ENCODE results near the gene CIAO2B. TPM values are rescaled to one million over a fixed set of nuclear protein-coding genes. Genes with fewer than 3 reads are reported as not detected.
A peak's percentile ranks its signal among the peaks of the same experiment; 100 is the strongest.

Gene CIAO2B
- total and polyA plus RNA-seq, 2 donors (not counting 3 experiments of a cell fraction or from before 2014, with no cell fraction given), result 78.7 to 314 TPM

DNA sequence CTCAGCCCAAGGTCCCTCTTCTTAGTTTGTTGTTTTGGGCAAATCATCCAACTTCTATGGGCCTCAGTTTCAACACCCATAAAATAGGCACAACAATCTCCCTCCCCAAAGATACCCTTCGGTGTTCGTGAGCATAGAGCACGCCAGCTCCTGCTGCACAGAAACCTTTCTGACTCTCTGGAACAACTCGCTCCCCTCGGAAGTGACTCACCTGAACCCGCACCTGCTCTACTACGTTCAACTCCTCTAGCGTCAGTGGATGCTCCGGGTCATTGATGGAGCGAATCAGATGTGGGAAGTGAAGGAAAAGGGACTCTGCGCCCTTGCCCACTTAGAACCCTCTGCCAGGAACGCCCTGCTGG lies 445 bp downstream of the CIAO2B start:
- no peaks in the 10 kb centered on the region for H3K36me3 ChIP-seq (ENCODE audit: control insufficient read depth in 2 of 2, extremely low read depth in 1 of 2, insufficient read depth in 2 of 2, low read length in 2 of 2)
- POLR2A ChIA-PET, result interaction anchor here (1.6 kb wide), 1 partner anchor 61 kb away, joined by 3 read pairs; no protein-coding TSS in a partner anchor
- no peaks in the 10 kb centered on the region for H3K9me3 ChIP-seq (replicated peaks; ENCODE audit: control insufficient read depth, insufficient read depth, low read length)
- intact Hi-C loops (cut with micrococcal nuclease), result no loop called here
- H3K9ac ChIP-seq (replicated peaks; ENCODE audit: extremely low read depth, insufficient read depth, low read length), result peak overlapping the region; percentile 79
- dilution Hi-C loops (cut with MboI; ENCODE audit: extremely low pct_ligation_motif_present, low sequenced_read_pairs), result no loop called here
- peak overlapping the region; percentile 22 to 88 (median 83) for H3K4me3 ChIP-seq (replicated peaks in 1 of 3; ENCODE audit: insufficient read depth in 1 of 3, low read depth in 1 of 3, low read length in 3 of 3)
- H3K27ac ChIP-seq (ENCODE audit: insufficient read depth, low read depth, low read length), result peak overlapping the region; percentile 67
- peaks cover 7% of the 10 kb centered on the region for H3K4me1 ChIP-seq (ENCODE audit: control insufficient read depth, extremely low read depth, insufficient read depth, low read length)
- no peaks in the 10 kb centered on the region for H3K27me3 ChIP-seq (ENCODE audit: control insufficient read depth in 2 of 2, insufficient read depth in 2 of 2, low read length in 2 of 2)
- DNase-seq (ENCODE audit: low read depth, low spot score) (no peak), FAIRE-seq (peak; percentile 60)
- H4K20me1 ChIP-seq (replicated peaks; ENCODE audit: control insufficient read depth, extremely low read depth, insufficient read depth, low read length), result no peaks in the 10 kb centered on the region
- TF ChIP-seq, protein P1, sequence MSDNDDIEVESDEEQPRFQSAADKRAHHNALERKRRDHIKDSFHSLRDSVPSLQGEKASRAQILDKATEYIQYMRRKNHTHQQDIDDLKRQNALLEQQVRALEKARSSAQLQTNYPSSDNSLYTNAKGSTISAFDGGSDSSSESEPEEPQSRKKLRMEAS (IDR thresholded peaks at IDR 0.05; ENCODE audit: insufficient read depth, insufficient read length), result no peak
- TF ChIP-seq, protein P2, sequence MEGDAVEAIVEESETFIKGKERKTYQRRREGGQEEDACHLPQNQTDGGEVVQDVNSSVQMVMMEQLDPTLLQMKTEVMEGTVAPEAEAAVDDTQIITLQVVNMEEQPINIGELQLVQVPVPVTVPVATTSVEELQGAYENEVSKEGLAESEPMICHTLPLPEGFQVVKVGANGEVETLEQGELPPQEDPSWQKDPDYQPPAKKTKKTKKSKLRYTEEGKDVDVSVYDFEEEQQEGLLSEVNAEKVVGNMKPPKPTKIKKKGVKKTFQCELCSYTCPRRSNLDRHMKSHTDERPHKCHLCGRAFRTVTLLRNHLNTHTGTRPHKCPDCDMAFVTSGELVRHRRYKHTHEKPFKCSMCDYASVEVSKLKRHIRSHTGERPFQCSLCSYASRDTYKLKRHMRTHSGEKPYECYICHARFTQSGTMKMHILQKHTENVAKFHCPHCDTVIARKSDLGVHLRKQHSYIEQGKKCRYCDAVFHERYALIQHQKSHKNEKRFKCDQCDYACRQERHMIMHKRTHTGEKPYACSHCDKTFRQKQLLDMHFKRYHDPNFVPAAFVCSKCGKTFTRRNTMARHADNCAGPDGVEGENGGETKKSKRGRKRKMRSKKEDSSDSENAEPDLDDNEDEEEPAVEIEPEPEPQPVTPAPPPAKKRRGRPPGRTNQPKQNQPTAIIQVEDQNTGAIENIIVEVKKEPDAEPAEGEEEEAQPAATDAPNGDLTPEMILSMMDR (IDR thresholded peaks at IDR 0.05; ENCODE audit: extremely low read depth in 1 of 2, insufficient read depth in 1 of 2, low read depth in 1 of 2, low read length in 2 of 2), result no peak
- no peak for TF ChIP-seq GATA2 (IDR thresholded peaks at IDR 0.05; ENCODE audit: insufficient read depth, insufficient read length, low read depth, low read length)
- TF ChIP-seq POLR2AphosphoS5 (IDR thresholded peaks at IDR 0.05; ENCODE audit: insufficient read depth, low read depth, low read length), result no peak
- TF ChIP-seq JUN (IDR thresholded peaks at IDR 0.05; ENCODE audit: borderline replicate concordance, insufficient read depth, insufficient read length, low read depth), result no peak
- no peak for TF ChIP-seq EZH2 (IDR thresholded peaks at IDR 0.05; ENCODE audit: borderline replicate concordance, low read depth, low read length, severe bottlenecking)
- TF ChIP-seq MYC (IDR thresholded peaks at IDR 0.05; ENCODE audit: low read depth, low read length), result no peak
- TF ChIP-seq POLR2A (IDR thresholded peaks at IDR 0.05; ENCODE audit: low read depth, low read length), result no peak
- no peak for TF ChIP-seq FOS (IDR thresholded peaks at IDR 0.05; ENCODE audit: borderline replicate concordance, insufficient read depth, low read length)
- H3K79me2 ChIP-seq (ENCODE audit: control insufficient read depth, insufficient read depth, low read length), result peaks cover 20% of the 10 kb centered on the region
- H2AFZ ChIP-seq (ENCODE audit: low read depth, low read length), result peak overlapping the region; percentile 29
- H3K9me1 ChIP-seq (replicated peaks; ENCODE audit: control insufficient read depth, extremely low read depth, insufficient read depth, low read length), result no peaks in the 10 kb centered on the region
- CTCF ChIA-PET, result interaction anchor here (1.2 to 2.4 kb wide), 3 partner anchors 8 to 61 kb away, joined by 4 to 12 read pairs (median 6); partner anchors contain the start of gene RRAD
- H3K4me2 ChIP-seq (ENCODE audit: insufficient read depth, low read length), result peak overlapping the region; percentile 84
- BruUV-seq (replicated peaks), result TSS peak; percentile 63
